IPS-11a (cell line): ENCODE data around the gene PLD5.
"Not testable (repeated sequence)": the region's sequence is repeated elsewhere in the genome, so short reads cannot be mapped to it uniquely, and the experiment has no call there.

Source experiments
- H3K4me3 ChIP-seq: one replicate; pipeline ENCODE4 v1.5.1; 2013; ENCODE audit warnings: low read depth, low read length, control low read depth

PLD5 gene

DNA sequence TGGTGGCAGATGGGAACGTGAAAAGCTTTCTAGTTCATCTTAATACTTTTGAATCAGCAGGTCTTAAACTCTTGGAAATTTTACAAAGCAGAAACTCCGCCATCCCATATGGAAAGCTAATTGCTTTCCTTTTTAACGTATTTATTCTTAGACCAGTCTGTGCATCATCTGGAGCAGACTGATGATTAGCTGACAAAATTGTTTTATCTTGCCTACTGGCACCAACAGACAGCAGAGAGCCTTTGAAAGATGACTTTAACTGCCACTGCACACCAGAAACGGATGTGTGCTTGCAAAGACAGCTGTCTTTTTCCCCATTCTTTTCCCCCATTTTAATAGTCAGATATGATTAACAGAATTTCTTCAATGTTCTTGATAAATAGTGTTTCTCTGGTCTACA is 97.0 kb downstream of the PLD5 start:
- H3K4me3 ChIP-seq: no peak overlapping the region

DNA sequence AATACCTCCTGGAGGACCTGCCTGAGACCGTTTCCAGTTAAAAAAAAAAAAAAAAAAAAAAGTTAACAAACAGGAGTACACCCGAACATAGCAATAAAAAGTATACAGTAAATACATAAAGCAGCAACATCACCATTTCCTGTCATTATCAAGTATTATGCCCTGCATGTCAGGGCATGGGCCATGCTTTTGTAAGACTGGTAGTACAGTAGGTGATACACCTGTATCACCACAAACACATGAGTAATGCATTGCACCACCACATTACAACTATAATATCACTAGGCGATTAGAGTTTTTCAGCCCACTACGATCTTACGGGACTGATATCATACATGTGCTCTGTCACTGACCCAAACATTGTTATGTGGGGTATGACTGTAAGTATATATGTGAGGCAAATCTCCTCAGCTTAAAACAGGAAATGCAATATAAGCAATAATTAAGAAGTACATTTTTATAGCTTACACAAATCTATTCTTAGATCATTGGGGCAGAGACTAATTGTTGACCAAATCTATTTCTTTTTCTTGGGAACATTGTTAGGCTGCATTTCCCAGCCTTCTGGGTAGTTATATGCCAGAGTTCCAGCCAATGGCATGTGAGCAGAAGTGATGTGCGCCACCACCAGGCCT is 98.1 kb downstream of the PLD5 start:
- H3K4me3 ChIP-seq: no peak overlapping the region

DNA sequence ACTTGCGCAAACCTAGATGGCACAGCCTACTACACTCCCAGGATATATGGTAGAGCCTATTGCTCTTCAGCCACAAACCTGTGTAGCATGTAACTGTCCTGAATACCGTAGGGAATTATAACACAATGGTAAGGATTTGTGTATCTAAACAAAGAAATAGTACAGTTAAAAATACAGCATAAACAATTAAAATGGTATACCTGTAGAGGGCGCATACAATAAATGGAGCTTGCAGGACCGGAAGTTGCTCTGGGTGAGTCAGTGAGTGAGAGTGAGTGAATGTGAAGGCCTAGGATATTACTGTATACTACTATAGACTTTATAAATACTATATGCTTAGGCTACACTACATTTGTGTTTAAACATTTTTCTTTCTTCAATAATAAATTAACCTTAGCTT is 99.3 kb downstream of the PLD5 start:
- H3K4me3 ChIP-seq: no peak overlapping the region

DNA sequence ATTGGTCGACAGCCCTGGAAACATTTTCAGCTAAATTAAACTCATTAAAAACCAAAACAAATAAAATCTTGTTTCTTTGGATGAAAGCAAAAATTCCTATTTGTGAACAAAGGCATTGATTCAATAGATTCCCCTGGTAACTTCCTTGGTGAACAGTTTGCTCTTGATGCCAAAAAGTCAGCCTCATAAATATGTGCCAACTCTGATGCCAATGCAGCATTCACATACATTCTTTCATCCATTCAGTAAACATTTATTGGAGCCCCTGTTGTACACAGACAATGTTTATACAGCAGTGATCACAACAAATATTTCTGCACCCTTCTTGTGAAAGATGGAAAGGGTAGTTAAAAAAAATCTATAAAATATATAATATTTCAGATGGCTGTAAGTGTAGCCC is 107.8 kb downstream of the PLD5 start:
- H3K4me3 ChIP-seq: no peak overlapping the region

DNA sequence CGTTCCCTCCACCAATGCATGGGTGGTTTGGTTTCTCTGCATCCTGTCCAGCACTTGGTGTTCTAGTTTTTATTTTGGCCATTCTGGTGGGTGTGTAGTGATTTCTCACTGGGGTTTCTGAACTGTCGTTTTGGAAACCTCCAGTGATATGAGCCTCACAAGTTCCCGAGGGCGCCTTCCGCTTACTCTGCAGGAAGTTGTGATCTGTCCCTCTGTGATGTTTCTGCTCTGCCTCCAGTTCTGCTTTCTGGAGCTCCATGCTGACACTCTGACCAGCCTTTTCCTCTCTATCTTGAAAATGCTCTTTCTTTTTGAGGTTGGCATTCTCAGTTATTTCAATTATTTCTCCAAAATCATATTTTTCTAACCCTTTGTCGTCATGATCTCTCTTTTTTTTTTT is 111.6 kb downstream of the PLD5 start:
- H3K4me3 ChIP-seq: no peak overlapping the region

DNA sequence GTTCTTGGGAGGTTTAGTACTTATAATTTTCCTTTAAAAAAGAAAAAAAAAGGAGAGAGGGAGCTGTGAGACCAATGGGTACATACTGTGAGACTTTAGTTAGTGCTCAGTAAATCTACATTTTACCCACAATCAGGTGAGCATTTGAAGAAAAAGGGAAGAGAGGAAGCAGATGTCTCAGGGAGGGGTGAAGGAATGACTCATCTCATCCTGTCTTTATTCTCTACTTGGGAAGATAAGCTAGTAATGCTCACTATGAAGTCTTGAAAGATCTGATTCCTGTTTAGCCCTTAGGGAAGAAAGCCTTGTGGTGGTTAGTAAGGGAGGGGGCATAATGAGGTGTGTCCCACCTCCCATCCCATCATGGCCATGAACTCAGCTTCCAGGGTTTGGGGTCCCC is 112.6 kb downstream of the PLD5 start:
- no peak overlapping the region for H3K4me3 ChIP-seq

DNA sequence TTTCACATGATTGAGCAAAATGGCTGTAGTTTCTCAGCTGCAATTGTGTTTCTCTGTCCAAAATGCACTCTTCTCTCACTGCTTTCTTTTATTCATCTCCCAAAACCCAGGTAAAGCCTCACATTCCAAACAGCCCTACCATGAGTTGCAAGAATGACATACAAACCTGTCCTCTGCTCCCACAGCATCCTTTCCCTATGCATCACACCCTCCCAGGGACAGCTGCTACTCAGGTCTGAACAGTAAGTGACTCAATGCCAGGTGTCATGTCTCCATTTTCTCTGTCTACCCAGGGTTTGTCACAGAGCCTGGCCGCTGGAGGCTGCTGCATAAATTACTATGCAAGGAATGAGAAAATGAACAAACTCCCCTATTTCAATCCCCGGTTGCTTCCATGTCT is 118.5 kb downstream of the PLD5 start:
- no peak overlapping the region for H3K4me3 ChIP-seq

DNA sequence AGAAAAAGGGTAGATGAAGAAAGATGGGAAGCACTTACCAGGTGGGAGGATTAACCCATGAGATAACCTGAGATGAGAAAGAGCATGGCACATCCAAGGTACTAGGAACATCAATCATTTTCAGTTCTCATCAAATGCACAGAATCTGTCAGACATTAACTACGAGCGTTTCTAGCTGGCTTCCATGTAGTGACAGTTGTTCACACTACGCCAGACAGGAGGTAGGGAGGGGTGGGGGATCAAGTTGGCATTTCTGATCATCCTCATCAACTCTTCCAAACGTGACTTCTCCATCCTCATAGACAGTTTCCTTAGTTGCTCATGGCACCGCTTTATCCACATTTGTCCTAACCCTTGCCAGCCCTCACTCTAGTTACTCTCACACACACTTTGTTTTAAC is 120.2 kb downstream of the PLD5 start:
- H3K4me3 ChIP-seq: no peak overlapping the region

DNA sequence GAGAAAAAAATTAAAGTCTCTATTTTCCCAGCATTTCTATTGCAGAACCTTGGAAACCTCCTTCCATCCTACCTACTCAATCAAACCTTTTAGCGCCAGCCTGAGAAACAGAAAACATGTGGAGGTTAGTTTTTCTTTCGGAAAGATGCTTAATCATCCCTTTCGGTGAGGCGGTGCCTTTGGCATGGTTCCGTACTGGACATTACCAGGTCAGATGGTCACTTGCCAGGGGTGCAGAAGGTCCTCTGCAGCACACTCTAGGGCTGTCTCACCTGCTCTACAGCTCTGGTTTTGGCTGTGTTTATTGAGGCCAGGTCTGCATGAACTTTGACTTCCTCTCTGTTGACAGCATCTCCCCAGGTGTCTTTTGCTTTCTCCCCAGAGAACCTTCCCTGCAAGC is 121.5 kb downstream of the PLD5 start:
- no peak overlapping the region for H3K4me3 ChIP-seq

DNA sequence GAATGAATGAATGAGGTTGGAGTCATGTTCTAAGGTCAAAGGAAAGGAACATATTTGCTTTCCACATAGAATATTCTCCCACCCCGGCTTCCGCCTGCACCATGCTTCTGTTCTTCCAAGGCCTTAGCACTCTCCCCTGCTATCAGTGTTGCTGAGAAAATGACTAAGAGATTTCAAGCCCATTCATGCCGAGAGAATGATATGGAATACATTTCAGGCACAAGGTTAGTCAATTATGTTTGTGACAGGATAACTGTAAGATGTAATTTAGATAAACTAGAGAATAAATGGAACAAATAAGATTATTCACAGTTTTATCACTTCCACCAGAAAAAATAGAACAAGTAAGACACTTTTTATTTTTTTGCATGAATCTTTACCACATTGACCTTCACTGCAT is 122.6 kb downstream of the PLD5 start:
- no peak overlapping the region for H3K4me3 ChIP-seq

DNA sequence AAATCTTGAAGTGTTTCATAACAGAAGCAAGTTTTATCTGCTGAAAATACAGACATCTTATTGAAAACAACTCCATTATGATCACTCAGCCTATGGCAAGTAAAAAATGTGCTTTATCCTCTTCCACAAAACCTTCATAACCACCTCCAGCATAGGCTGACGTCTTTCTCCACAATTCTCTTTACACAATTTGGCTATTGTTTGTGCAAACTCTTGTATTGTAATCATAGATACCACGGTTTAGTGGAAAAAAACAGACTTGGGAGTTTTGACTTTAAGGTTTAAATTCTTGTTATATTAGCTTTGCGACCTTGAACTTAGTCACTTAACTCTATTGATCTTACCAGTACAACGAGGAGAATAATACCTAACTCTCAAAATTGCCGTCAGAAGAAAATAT is 126.1 kb downstream of the PLD5 start:
- H3K4me3 ChIP-seq: no peak overlapping the region

DNA sequence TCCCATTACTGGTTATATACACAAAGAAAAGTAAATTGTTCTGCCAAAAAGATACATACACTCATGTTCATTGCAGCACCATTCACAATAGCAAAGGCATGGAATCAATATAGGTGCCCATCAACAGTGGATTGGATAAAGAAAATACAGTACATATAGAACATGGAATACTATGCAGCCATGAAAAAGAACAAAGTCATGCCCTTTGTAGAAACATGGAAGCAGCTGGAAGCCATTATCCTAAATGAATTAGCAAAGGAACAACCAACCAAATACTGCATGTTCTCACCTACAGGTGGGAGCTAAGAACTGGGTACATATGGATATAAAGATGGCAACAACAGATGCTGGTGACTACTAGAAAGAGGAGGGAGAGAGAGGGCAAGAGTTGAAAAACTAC is 132.6 kb downstream of the PLD5 start:
- no peak overlapping the region for H3K4me3 ChIP-seq

DNA sequence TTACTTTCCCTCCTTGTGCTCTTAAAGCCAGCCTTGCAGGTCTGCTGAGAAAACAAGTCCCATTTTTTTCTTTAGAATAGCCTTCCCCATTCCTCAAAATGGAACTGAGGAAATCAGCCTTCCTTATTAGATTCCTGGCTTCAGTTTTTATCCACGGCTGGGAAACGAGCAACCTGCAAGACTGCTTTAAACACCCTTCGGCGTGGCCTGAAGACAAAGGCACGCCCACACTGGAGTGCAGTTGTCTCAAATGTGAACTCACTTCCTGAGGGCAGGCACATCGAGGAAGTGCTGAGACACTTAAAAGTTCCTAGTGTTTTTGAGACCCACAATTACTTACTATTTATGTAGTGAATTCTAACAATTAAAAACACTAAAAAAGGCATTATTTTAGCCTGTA is 148.4 kb downstream of the PLD5 start:
- H3K4me3 ChIP-seq: not testable (repeated sequence)

DNA sequence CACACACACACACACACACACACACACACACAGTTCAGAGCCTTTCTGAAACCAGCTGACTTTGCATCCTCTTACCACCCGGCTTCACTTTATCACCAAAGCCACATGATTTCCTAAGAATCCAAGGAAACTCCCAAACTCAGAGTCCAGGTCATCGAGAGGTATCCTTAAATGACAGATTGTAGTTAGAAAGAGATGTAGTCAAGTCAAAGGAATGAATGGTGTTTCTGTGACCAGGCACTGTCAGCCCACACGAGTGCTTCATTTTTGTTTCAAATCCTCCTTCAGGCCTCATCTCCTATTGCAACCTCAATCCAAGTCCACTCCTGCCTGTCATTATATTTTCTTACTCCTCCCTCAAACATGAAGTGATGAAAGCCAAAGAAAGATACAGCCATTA is 174.1 kb downstream of the PLD5 start:
- not testable (repeated sequence) for H3K4me3 ChIP-seq

DNA sequence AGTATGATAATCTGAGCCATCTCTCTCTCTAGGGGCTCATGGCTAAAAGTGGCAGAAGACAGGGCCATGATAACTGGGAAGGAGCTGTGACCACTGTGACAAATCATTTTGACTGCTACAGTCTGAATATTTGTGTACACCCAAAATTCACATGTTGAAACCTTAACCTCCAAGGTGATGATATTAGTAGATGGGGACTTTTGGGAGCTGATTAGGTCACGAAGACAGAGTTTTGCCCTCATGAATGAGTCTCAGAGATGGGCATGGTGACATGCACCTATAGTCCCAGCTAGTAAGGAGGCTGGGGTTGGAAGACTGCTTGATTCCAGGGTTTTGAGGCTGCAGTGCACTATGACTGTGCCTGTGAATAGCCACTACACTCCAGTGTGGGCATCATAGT is 174.9 kb downstream of the PLD5 start:
- no peak overlapping the region for H3K4me3 ChIP-seq

DNA sequence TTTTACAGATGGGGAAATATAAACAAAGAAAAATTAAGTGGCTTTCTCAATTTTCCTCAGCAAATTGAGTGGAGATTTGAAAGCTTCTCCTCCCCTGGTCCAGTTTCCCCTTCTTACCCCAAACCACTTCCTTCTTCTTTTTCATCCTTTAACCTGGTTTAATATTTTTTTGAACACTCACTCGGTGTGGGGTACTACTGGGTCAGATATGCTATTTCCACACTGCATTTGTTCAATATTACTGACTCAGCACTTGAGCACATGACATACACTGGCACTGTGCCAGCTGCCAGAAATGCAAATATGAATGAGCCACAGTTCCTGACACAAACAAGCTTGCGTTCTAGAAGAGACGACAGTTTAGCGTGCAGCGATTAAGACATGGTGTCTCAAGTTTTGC is 193.6 kb downstream of the PLD5 start:
- not testable (repeated sequence) for H3K4me3 ChIP-seq

DNA sequence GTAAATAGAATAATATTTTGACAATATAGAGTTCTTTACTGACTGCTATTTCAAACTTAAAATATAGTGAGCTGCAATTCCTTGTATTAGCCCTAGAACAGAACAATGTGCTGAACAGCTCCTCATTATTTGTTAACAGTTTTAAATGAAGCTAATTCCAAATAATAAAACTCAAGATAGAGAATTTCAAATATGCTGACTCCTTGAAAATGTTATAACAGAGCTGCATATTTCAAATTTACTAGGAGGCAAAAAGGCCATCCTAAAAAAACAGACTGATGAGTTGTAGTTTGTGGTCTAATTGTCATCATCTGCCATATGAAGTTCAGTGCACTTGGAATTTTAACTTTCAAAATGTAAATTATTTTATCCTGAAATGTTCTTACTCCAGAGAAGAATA is 197.1 kb downstream of the PLD5 start:
- H3K4me3 ChIP-seq: not testable (repeated sequence)

DNA sequence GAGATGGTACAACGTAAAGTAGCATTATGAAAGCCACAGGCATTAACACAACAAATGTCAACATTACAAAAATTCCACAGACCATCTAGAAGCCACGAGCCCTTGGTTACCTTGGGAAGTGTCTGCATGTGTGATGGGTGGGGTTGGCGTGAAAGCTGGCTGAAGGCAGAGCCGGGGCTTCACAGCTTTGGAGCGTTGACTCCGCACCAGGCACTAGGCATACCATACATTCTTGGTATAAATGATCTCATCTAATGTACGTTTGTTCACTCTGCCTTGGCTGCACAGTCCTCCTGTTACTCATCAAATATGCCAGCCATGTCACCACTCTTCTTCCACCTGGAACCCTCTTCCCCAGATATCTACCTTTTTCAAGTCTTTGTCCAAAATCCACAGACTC is 202.5 kb downstream of the PLD5 start:
- not testable (repeated sequence) for H3K4me3 ChIP-seq

DNA sequence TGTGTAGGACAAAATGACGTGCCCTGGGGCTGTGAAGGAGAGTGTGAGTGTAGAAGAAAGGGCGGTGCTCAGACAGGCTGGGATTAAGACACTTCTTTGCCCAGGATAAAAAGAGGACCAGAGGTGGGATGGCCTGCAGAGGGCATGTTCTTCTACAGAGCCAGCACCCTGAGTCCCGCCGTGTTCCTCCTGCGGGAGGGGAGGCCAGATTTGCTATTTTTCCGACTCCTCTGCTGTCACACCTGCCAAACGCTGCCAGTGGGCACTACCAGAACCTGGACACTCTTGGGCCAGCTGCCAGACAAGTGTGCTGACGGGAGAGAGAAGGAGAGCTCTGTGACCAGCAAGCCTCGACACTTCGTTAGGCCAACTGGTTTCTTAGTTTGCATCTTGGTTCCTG is 206.4 kb downstream of the PLD5 start:
- no peak overlapping the region for H3K4me3 ChIP-seq

DNA sequence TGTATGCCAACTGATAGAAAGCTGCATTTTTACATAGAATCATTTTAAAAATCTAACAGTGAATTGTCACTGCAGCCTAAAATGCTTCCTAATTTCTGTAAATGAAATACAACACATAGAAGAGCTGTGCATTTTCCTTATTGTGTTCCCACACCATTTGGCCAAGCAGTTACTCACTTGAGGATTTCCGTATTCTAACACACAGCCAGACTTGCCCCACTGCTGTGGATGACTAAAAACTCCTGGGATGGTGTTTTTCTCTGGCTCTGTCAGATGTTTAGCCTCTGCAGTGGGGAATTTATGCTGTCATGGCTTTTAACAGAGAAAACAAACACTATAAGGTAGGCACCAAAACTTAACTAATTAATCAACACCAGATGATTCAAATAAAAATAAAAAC is 209.6 kb downstream of the PLD5 start:
- H3K4me3 ChIP-seq: not testable (repeated sequence)

DNA sequence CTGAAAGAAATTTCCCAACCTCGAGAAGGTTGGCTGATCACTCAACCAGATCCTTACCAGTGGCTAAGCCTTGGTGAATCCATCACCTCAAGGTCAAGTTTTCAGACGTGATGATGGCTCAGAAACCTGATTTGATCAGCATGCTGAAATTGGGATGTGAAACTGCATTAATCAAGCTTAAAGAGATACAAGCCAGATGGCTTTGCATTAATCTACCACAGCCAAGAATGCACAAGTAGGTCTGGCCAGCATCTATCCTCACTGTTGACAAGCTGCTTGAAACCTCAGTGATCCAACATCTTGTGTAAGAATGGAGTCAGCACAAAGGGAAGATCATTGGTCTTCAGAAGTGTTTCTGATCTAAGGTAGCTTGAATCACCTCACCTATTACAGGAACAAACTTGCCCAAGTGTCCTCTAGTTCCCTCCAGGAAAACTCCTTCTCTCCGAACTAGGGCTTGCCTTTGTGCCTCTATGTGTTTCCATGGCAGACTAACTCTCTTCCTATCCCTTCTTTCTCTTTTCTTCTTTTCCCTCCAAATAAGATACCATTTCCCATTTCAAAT is 210.3 kb downstream of the PLD5 start:
- not testable (repeated sequence) for H3K4me3 ChIP-seq

DNA sequence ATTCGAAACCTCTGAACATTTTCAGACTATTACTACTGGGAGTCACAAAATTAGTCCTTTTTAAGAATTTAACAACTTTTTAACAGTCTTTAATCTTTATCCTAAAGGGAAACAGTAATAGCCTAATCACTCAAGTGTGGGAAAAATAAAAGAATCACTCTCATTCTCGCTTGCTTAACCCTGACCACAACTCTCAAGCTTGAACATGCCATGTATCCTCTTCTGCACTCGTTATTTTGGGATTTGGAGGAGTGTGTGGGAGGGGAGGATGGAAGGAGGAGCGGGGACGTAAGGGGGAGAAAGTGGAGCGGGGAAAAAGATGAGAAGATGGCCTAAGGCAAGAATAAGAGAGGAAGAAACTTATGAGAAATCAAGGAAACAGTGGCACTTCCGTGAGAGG is 215.8 kb downstream of the PLD5 start:
- not testable (repeated sequence) for H3K4me3 ChIP-seq

DNA sequence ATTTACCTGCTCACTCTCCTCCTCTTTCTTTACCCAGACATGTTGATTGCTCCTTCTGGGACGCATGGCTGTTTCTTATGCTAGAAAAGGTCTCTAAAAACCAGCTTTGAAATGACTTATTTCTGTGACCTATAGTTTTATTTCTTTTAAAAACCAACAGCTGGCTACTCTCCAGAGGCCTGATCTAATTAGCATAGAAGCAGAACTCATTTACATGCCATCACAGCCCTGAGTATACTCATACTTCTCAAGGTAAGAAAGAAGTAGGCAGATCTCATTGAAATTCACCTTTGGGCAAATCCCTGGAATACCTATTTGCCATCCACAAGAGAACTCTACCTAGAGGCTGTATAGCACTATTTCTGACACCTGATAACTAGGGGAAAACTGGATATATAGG is 230.7 kb downstream of the PLD5 start:
- H3K4me3 ChIP-seq: not testable (repeated sequence)
